Activated CD8-positive, alpha-beta T cell treated with anti-CD3 and anti-CD28 coated beads for 36 hours (primary cell): ENCODE results near the gene AUTS2. TPM values are rescaled to one million over a fixed set of nuclear protein-coding genes. Genes with fewer than 3 reads are reported as not detected.

ENCODE experiments used
- ATAC-seq: fragments of 200-7000 bp; cut with Tn5 transposase; one replicate; pipeline ENCODE4 v1.10.0; 2021; ENCODE audit warnings: mild to moderate bottlenecking, moderate library complexity
- CTCF ChIA-PET: fragments of 350-600 bp; sonication (Branson Sonifier 250); formaldehyde crosslinking; loops from one replicate; lab custom pipeline; 2021; ENCODE audit warnings: antibody characterized with exemption; lab: Charles Lee
- POLR2A ChIA-PET: fragments of 350-600 bp; sonication (Branson Sonifier 250); formaldehyde crosslinking; loops from one replicate; lab custom pipeline; 2021; ENCODE audit warnings: antibody characterized with exemption; lab: Charles Lee
- DNase-seq: peaks from one replicate; pipeline ENCODE4 v3.0.0-alpha.2; 2020
- H3K27ac Mint-ChIP-seq: one replicate; pipeline ENCODE4 v1.8.0; 2021; ENCODE audit warnings: mild to moderate bottlenecking, mixed read lengths
- H3K27me3 Mint-ChIP-seq: one replicate; pipeline ENCODE4 v1.8.0; 2021; ENCODE audit warnings: mixed read lengths
- H3K36me3 Mint-ChIP-seq: one replicate; pipeline ENCODE4 v1.8.0; 2021; ENCODE audit warnings: low read depth, mixed read lengths
- H3K4me1 Mint-ChIP-seq: one replicate; pipeline ENCODE4 v1.8.0; 2021; ENCODE audit warnings: low read depth, mixed read lengths
- H3K4me3 Mint-ChIP-seq: one replicate; pipeline ENCODE4 v1.8.0; 2021; ENCODE audit warnings: mild to moderate bottlenecking, moderate library complexity, mixed read lengths
- H3K9me3 Mint-ChIP-seq: one replicate; pipeline ENCODE4 v1.8.0; 2021; ENCODE audit warnings: mixed read lengths
- CTCF ChIP-seq: fragments of 200-600 bp; IDR thresholded peaks from one replicate; pipeline ENCODE4 v1.8.0; 2022; ENCODE audit warnings: antibody characterized with exemption, mild to moderate bottlenecking
- intact Hi-C: fragments of 100-400 bp; cut with micrococcal nuclease; formaldehyde crosslinking; loops from one replicate; pipeline ENCODE4 v1.10.0; 2022
- total RNA-seq, 2 experiments: library from RNA; stranded (reverse); gene quantifications; one replicate each; pipeline ENCODE4 v1.2.3, GENCODE V29; 2021

Gene AUTS2
- total RNA-seq, 2 experiments from 2014 or later: 3.1 to 3.3 TPM

GRCh38 chr7:70492625-70493024, 894.4 kb downstream of the AUTS2 start:
- ATAC-seq: no peak
- ChIA-PET CTCF (no interaction called here), POLR2A (no interaction called here)
- no peak for TF ChIP-seq CTCF
- no peaks in the 10 kb centered on the region for H3K27me3 Mint-ChIP-seq
- H3K4me3 Mint-ChIP-seq: no peak overlapping the region
- no peaks in the 10 kb centered on the region for H3K9me3 Mint-ChIP-seq
- no peaks in the 10 kb centered on the region for H3K36me3 Mint-ChIP-seq
- H3K27ac Mint-ChIP-seq: no peak overlapping the region
- H3K4me1 Mint-ChIP-seq: no peaks in the 10 kb centered on the region
- intact Hi-C loops: no loop called here
- no peak for DNase-seq

- ATAC-seq: no peak
- Mint-ChIP-seq H3K36me3 (no peaks in the 10 kb centered on the region), H3K4me1 (no peaks in the 10 kb centered on the region), H3K9me3 (no peaks in the 10 kb centered on the region), H3K4me3 (no peak overlapping the region), H3K27me3 (no peaks in the 10 kb centered on the region), H3K27ac (no peak overlapping the region)
- intact Hi-C loops: no loop called here
- TF ChIP-seq CTCF: no peak
- ChIA-PET CTCF (no interaction called here), POLR2A (no interaction called here)
- no peak for DNase-seq
Observed at GRCh38 chr7:70494225-70495032, 896.2 kb downstream of the AUTS2 start.

GRCh38 chr7:70495033-70495376, 896.7 kb downstream of the AUTS2 start:
- no peaks in the 10 kb centered on the region for H3K4me1 Mint-ChIP-seq
- no peak overlapping the region for H3K27ac Mint-ChIP-seq
- intact Hi-C loops: no loop called here
- ChIA-PET POLR2A (no interaction called here), CTCF (no interaction called here)
- ATAC-seq (no peak), DNase-seq (no peak)
- no peaks in the 10 kb centered on the region for H3K36me3 Mint-ChIP-seq
- no peak overlapping the region for H3K4me3 Mint-ChIP-seq
- no peaks in the 10 kb centered on the region for H3K27me3 Mint-ChIP-seq
- H3K9me3 Mint-ChIP-seq: no peaks in the 10 kb centered on the region
- TF ChIP-seq CTCF: no peak

- CTCF ChIA-PET: no interaction called here
- H3K27ac Mint-ChIP-seq: no peak overlapping the region
- no peak overlapping the region for H3K4me3 Mint-ChIP-seq
- POLR2A ChIA-PET: no interaction called here
- no peaks in the 10 kb centered on the region for H3K9me3 Mint-ChIP-seq
- no peak for ATAC-seq
- intact Hi-C loops: no loop called here
- H3K4me1 Mint-ChIP-seq: no peaks in the 10 kb centered on the region
- DNase-seq: no peak
- H3K36me3 Mint-ChIP-seq: no peaks in the 10 kb centered on the region
- H3K27me3 Mint-ChIP-seq: no peaks in the 10 kb centered on the region
- no peak for TF ChIP-seq CTCF
Observed at GRCh38 chr7:70497793-70498192, 899.5 kb downstream of the AUTS2 start.

- H3K36me3 Mint-ChIP-seq: no peaks in the 10 kb centered on the region
- DNase-seq (no peak), ATAC-seq (no peak)
- intact Hi-C loops: no loop called here
- no peaks in the 10 kb centered on the region for H3K4me1 Mint-ChIP-seq
- no peak overlapping the region for H3K4me3 Mint-ChIP-seq
- CTCF ChIA-PET: no interaction called here
- TF ChIP-seq CTCF: no peak
- H3K9me3 Mint-ChIP-seq: no peaks in the 10 kb centered on the region
- H3K27ac Mint-ChIP-seq: no peak overlapping the region
- H3K27me3 Mint-ChIP-seq: no peaks in the 10 kb centered on the region
- POLR2A ChIA-PET: no interaction called here
Observed at GRCh38 chr7:70498232-70498992, 900.1 kb downstream of the AUTS2 start.
